K562 (cell line): ENCODE data around the gene PPIH. TPM values are rescaled to one million over a fixed set of nuclear protein-coding genes. Genes with fewer than 3 reads are reported as not detected.

Source experiments
- BRD9 ChIP-seq: fragments of 450-650 bp; IDR thresholded peaks from 2 replicates; pipeline ENCODE4 v1.6.1; 2018; ENCODE audit warnings: low read depth; ENCODE audit not compliant: partially characterized antibody
- CHD1 ChIP-seq: fragments of 200-600 bp; sonication (generic); IDR thresholded peaks from one replicate; pipeline ENCODE4 v1.6.1; 2012; ENCODE audit warnings: mild to moderate bottlenecking, moderate library complexity, low read length, inconsistent platforms
- CREM ChIP-seq: IDR thresholded peaks from 2 replicates; pipeline ENCODE4 v1.6.1; 2014; ENCODE audit warnings: antibody characterized with exemption, low read depth
- DACH1 ChIP-seq: fragments of 450-650 bp; IDR thresholded peaks from 2 replicates; pipeline ENCODE4 v1.6.1; 2018; ENCODE audit not compliant: partially characterized antibody
- E2F8 ChIP-seq: fragments of 450-650 bp; IDR thresholded peaks from 2 replicates; pipeline ENCODE4 v1.7.1; 2018; ENCODE audit warnings: mild to moderate bottlenecking, low read depth; ENCODE audit not compliant: partially characterized antibody
- HDAC3 ChIP-seq: fragments of 450-650 bp; IDR thresholded peaks from 2 replicates; pipeline ENCODE4 v1.6.1; 2018; ENCODE audit warnings: borderline replicate concordance, mild to moderate bottlenecking, moderate library complexity; ENCODE audit not compliant: partially characterized antibody
- HNRNPLL ChIP-seq: fragments of 200-400 bp; formaldehyde crosslinking; IDR thresholded peaks from 2 replicates; pipeline ENCODE4 v1.6.1; 2017; ENCODE audit warnings: low read length, low read depth, mild to moderate bottlenecking; ENCODE audit not compliant: poor library complexity, severe bottlenecking
- HOMEZ ChIP-seq: fragments of 250-450 bp; sonication (Bioruptor Pico); IDR thresholded peaks from 2 replicates; pipeline ENCODE4 v1.4.0; 2020; ENCODE audit warnings: mild to moderate bottlenecking, moderate library complexity
- KDM1A ChIP-seq, 2 experiments: fragments of 450-650 bp; IDR thresholded peaks; 2 replicates each; pipeline ENCODE4 v1.6.1; 2016; ENCODE audit warnings: mild to moderate bottlenecking in 2 of 2
- POU5F1 ChIP-seq: fragments of 150-350 bp; IDR thresholded peaks from 2 replicates; pipeline ENCODE4 v1.6.1; 2014; ENCODE audit warnings: borderline replicate concordance, low read length, low read depth, mild to moderate bottlenecking; ENCODE audit not compliant: partially characterized antibody
- RUNX1 ChIP-seq: sonication (generic); IDR thresholded peaks from 2 replicates; pipeline ENCODE4 v1.6.1; 2016; ENCODE audit warnings: antibody characterized with exemption, low read depth
- SLC30A9 ChIP-seq: fragments of 250-450 bp; sonication (Bioruptor Pico); IDR thresholded peaks from 2 replicates; pipeline ENCODE4 v1.8.0; 2022; ENCODE audit warnings: mild to moderate bottlenecking, moderate library complexity
- SPI1 ChIP-seq: IDR thresholded peaks from 2 replicates; pipeline ENCODE4 v1.6.1; 2011; ENCODE audit warnings: low read depth, low read length, control low read depth, borderline replicate concordance
- ZBTB17 ChIP-seq: fragments of 450-650 bp; formaldehyde crosslinking; IDR thresholded peaks from 2 replicates; pipeline ENCODE4 v1.4.0; 2020; ENCODE audit warnings: mild to moderate bottlenecking
- ZNF143 ChIP-seq: sonication (generic); formaldehyde crosslinking; IDR thresholded peaks from 2 replicates; pipeline ENCODE4 v1.9.0; 2022; ENCODE audit warnings: mild to moderate bottlenecking, missing genetic modification reagents
- ZNF318 ChIP-seq, 2 experiments: fragments of 450-650 bp; IDR thresholded peaks; 2 replicates each; pipeline ENCODE4 v1.6.1; 2016; ENCODE audit warnings: mild to moderate bottlenecking in 2 of 2, borderline replicate concordance in 1 of 2, low read depth in 1 of 2, moderate library complexity in 1 of 2
- polyA plus RNA-seq, 8 experiments: library from polyadenylated mRNA; depleted of rRNA in 4 of 8; stranded (reverse) in 5 of 8; unstranded in 3 of 8; fragments of >200 nt; fragmentation: Nextera tagmentation in 2 of 8; fragmentation: Illumina TruSeq in 1 of 8; extraction: Ambion mirVana in 2 of 8; extraction: Trizol in 1 of 8; gene quantifications; 2 replicates each; pipeline versions ENCODE4 v1.2.1 to v1.2.3, GENCODE V29; 2011 to 2014; ENCODE audit warnings: inconsistent platforms in 1 of 8, missing spikeins in 1 of 8
- total RNA-seq, 7 experiments: library from RNA; depleted of rRNA in 6 of 7; stranded (reverse); fragments of >200 nt in 6 of 7; fragmentation: Illumina TruSeq in 2 of 7; extraction: Trizol in 2 of 7; gene quantifications; 2 replicates each; pipeline versions ENCODE4 v1.2.1 to v1.2.3, GENCODE V29; 2011 to 2021; ENCODE audit warnings: low replicate concordance in 1 of 7

PPIH gene
- total and polyA plus RNA-seq, 9 of the 15 experiments (the other 6 are each of a cell fraction or from before 2014, with no cell fraction given): 197 to 470 (median 277) TPM

- TF ChIP-seq ZNF318 (IDR thresholded peaks at IDR 0.05; ENCODE audit: borderline replicate concordance in 1 of 2, low read depth in 1 of 2) (no peak), RUNX1 (no peak), HNRNPLL (no peak), E2F8 (no peak), ZBTB17 (no peak), ZNF143 (no peak), HDAC3 (no peak), CHD1 (no peak), DACH1 (no peak), HOMEZ (no peak), SLC30A9 (no peak), POU5F1 (no peak), SPI1 (no peak), BRD9 (no peak), CREM (no peak), KDM1A (IDR thresholded peaks at IDR 0.05) (0 out of 4 replicates have a peak, but pooled peaks of 1 of the 2 experiments have one; percentile 21)
These were observed 28.2 kb downstream of the PPIH start (continued) for GRCh38 chr1:42686418-42686817.
